NT2/D1 (cell line): Measurements from ENCODE around the gene SEMA6B.

Experiments
- YY1 ChIP-seq: IDR thresholded peaks from 2 replicates; pipeline ENCODE4 v1.6.1; 2011; ENCODE audit not compliant: insufficient read length, insufficient read depth
- ZNF274 ChIP-seq: IDR thresholded peaks from 2 replicates; pipeline ENCODE4 v1.6.1; 2011; ENCODE audit warnings: mild to moderate bottlenecking, low read depth, low read length

- TF ChIP-seq YY1 (no peak), ZNF274 (no peak)
Measured at GRCh38 chr19:4512070-4512469, 47.4 kb downstream of the SEMA6B start.
